GM10266 (cell line): Measurements from ENCODE around the gene MPHOSPH10.
"Not testable (repeated sequence)": the region's sequence is repeated elsewhere in the genome, so short reads cannot be mapped to it uniquely, and the experiment has no call there.

Experiments used
- DNase-seq: peaks from one replicate; pipeline ENCODE4 v3.0.0; 2012; ENCODE audit errors: extremely low spot score
- TF ChIP-seq, protein P1 (sequence below): IDR thresholded peaks from 2 replicates; pipeline ENCODE4 v1.5.1; 2012; ENCODE audit warnings: mild to moderate bottlenecking, low read depth; ENCODE audit not compliant: control insufficient read depth, insufficient read depth; ENCODE audit errors: missing control alignments

MPHOSPH10 gene

DNA sequence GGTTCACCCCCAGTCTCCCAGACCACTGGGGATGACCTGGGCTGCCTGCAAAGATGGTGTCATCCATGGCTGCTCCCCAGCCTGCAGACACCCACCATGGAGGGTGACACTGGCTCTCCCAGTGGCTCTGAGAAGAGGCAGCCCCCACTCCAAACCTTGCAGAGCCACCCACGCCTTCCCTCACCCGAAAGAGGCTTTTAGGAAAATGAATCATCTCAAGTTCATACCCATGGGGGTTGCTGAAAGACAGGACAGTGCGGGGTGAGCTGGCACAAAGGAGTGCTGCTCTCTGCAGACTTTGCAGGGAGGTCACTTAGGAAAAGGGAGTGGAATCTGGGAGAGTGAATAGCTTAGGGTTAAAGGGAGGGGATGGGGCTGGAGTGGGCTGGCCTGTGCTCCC lies 36.4 kb downstream of the MPHOSPH10 start:
- no peak for DNase-seq
- TF ChIP-seq, protein P1, sequence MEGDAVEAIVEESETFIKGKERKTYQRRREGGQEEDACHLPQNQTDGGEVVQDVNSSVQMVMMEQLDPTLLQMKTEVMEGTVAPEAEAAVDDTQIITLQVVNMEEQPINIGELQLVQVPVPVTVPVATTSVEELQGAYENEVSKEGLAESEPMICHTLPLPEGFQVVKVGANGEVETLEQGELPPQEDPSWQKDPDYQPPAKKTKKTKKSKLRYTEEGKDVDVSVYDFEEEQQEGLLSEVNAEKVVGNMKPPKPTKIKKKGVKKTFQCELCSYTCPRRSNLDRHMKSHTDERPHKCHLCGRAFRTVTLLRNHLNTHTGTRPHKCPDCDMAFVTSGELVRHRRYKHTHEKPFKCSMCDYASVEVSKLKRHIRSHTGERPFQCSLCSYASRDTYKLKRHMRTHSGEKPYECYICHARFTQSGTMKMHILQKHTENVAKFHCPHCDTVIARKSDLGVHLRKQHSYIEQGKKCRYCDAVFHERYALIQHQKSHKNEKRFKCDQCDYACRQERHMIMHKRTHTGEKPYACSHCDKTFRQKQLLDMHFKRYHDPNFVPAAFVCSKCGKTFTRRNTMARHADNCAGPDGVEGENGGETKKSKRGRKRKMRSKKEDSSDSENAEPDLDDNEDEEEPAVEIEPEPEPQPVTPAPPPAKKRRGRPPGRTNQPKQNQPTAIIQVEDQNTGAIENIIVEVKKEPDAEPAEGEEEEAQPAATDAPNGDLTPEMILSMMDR: no peak

DNA sequence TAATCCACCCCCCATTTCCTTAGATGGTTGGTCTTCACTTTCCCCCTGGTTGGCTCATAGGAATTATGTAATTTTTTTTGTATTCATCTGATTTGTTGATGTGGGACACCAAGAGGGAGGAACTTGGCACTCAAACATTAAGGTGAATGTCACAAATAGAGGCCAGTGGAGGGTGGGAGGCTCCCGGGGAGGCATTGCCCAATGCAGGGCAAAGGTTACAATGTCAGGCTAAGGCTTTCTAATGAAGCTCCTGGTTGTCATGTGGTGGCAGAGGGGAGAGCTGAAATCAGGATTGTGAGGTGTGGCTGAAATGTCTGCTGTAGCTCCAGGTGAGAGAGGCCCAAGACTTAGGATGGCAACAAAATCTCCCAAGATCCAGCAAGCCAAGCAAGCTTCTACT lies 42.7 kb downstream of the MPHOSPH10 start:
- TF ChIP-seq, protein P1: no peak
- DNase-seq: no peak

DNA sequence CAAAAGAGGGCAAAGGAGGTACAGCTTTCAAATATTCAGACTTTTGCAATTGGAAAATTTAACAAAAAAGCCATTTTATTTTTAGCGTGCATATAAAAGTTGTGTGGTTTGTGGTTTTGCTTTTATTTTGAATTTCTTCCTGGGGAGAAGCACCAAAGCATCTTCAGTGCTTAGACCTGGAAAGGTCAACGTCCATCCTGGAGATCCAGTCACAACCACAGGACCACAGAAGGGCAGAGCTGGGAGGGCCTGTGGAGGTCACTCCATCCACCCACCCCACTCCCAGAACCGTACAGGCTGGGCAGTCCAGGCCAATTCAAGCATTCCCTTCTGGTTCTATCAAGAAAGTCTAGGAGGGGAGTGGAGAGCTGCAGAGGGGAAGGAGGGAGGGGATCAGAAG lies 43.8 kb downstream of the MPHOSPH10 start:
- TF ChIP-seq, protein P1: no peak
- DNase-seq: no peak

DNA sequence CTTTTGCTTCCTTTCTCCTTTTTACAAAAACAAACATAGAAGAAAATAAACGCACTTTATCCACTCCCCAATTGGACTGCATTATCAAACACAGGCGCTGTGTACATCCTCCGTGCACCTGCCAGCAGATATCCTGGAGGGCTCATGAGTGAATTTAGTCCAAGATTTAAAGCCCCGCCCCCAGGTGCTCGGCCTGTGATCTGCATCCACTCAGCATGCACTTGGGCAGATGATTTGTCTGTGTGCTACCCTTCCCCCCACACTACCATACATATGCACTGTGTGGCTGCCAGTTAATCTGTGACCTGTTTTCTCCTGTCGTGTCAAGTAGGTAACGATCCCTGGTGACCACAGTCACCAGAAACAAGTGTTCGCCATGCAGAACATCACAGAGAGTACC lies 48.4 kb downstream of the MPHOSPH10 start:
- not testable (repeated sequence) for DNase-seq

DNA sequence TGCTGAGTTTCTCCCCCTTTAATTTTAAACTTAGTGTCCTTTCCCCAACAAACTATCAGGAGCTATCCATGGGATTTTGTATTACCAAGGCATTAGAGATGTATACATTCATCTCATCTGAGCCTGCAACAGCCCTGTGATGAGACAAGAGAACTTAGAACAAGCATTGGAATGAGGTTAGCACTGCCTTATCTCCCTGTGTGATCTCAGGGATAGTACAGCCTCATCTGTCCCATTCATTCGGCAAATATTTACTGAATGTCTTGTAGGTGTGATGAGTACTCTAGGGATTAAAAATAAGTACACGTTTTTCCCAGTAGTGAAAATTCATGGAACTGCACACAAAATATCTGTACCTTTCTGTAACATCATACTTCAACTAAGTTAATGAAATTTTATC lies 50.9 kb downstream of the MPHOSPH10 start:
- no peak for DNase-seq
- TF ChIP-seq, protein P1: no peak

DNA sequence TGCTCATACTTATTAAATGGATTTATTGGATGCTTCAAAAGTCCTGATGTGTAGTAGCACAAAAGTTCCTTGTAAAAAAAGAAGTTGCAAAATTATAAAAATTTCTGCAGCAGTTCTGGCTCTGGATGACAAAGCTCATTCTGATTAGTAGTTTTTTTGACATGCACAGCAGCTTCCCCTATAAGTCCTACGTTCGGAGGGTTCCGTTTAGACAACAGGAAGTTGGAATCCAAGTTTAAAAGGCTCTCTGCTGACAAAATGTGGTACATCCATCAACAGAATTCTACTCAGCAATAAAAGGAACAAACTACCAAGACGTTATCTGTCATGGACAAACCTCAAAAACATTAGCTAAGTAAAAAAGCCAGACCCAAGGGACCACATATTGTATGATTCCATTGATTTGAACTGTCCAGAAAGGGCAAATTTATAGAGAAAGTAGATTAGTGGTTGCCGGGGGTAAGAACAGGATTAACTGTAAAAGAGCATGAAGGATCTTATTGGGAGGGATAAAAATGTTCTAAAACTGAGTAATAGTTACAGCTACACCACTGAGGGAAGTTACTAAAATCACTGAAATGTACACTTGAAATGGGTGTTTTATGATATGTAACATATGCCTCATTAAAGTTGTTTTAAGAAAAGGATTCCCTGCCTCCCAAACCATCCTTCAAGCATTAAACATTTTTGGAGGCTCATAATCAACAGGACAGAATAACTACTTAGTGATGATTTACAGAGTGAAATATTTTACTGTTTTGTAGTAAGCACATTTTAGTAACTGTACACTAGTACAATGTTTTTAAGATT lies 53.1 kb downstream of the MPHOSPH10 start:
- DNase-seq: not testable (repeated sequence)

DNA sequence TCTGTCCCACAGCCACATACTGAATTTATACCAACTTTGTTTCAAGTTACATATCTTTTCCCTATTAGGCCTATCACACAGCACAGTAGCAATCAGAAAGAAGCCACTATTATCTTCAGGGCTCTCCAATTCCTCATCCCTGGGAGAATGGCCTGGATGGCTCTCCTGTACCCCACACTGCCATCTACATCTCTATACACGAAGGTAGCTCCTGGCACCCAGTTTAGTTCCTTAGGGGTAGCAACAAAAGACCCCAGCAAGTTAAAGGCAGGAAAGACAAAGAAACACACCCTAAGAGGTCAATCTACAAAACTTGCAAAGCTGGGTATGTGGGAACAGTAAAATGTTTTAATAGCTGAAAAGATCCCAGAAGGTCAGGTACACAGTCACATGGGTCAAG lies 56.5 kb downstream of the MPHOSPH10 start:
- no peak for DNase-seq
- TF ChIP-seq, protein P1: no peak

DNA sequence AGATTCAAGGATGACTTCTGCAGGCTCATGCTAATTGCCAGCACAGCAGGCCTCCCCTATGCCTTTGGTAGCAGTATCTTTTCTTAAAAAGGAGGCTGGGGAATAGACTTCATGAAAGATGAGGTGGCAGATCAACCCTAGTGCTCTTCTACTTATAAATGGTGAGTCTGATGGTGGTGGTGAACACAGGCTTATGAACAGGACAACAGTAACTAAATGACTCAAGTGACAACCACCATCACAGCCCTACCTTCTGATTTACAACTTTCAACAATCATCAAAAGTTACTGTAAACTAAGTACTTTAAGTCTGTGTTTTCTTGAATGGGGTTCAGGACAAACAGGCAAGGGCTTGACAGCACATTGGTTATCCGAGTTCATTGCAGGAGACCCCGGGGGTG lies 57.2 kb downstream of the MPHOSPH10 start:
- DNase-seq: no peak
- TF ChIP-seq, protein P1: no peak
